ENCODE data around the gene NCEH1. TPM values are rescaled to one million over a fixed set of nuclear protein-coding genes. Genes with fewer than 3 reads are reported as not detected.
A peak's percentile ranks its signal among the peaks of the same experiment; 100 is the strongest.

Gene NCEH1
- polyA plus RNA-seq, 1 of the 3 experiments (the other 2 are of a cell fraction): 7.5 TPM

DNA sequence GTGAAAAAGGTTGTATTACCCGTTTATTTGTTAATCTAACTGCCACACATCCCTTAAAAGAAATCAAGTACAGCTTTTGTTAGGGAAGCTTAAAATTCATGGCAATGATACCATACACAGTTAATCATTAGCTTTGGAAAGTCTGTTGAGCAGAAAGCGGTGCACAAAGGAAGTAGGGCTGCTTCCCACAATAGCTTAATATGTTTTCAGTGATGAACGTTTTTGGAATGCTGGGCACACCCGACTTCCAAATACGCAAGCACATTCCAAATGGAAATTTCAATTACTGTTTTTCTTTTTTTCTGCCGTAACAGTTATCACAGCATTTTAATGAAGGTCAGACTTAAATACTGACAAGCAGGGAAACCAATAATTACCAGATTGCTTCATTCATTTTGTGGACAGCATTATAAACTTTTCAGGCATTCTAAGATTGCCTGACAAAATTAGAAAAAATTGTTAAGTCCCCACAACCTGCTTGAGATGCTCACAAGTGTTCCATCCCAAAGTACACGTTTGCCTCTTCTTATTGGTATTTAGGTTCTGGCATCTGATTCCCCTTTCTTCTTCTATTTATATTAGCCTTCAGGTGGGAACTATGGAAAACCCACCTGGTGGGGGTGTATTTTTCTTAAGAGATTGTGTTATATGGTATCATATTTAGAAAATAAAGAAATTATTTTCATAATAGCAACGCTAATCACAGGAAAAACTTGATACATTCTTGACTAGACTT lies 38.5 kb upstream of the NCEH1 start:
- H3K79me2 ChIP-seq (ENCODE audit: insufficient read depth): peaks cover 36% of the 10 kb centered on the region
- DNase-seq: no peak
- no peaks in the 10 kb centered on the region for H4K20me1 ChIP-seq (ENCODE audit: insufficient read depth)
- POLR2A ChIA-PET: no interaction called here
- H3K27ac ChIP-seq (ENCODE audit: low read depth in 2 of 2, low read length in 1 of 2): peak overlapping the region; percentile 78 to 96; a peak in 3 of 4 replicates
- peaks cover 22% of the 10 kb centered on the region for H3F3A ChIP-seq (replicated peaks; ENCODE audit: insufficient read depth)
- no peaks in the 10 kb centered on the region for H3K27me3 ChIP-seq (ENCODE audit: insufficient read depth)
- no peaks in the 10 kb centered on the region; a peak in 2 of 4 replicates for H3K4me1 ChIP-seq (ENCODE audit: control insufficient read depth in 1 of 2, insufficient read depth in 2 of 2, low read depth in 1 of 2, low read length in 1 of 2)
- 30% methylated on average over 8 of the region's 8 CpGs for WGBS (ENCODE audit: low lambda C conversion rate)
- H3K9me3 ChIP-seq: no peaks in the 10 kb centered on the region
- peak overlapping the region; percentile 95 for H3K9ac ChIP-seq
- peaks cover 3 to 5% of the 10 kb centered on the region in 2 experiments for H3K36me3 ChIP-seq (replicated peaks in 1 of 2; ENCODE audit: control insufficient read depth in 1 of 2, insufficient read depth in 2 of 2, low read length in 1 of 2)
- peak overlapping the region; percentile 81 for H3K4me2 ChIP-seq
- H3K4me3 ChIP-seq (ENCODE audit: low read depth in 2 of 2, low read length in 1 of 2): peak overlapping the region; percentile 92 to 98
- peak overlapping the region; percentile 75 for H2AFZ ChIP-seq (ENCODE audit: low read depth)
- CTCF ChIA-PET: interaction anchor here (0.6 to 1.7 kb wide), 8 partner anchors 9 to 342 kb away, joined by 3 to 6 read pairs (median 4); partner anchors contain the start of gene NCEH1
- H3K9me2 ChIP-seq: no peaks in the 10 kb centered on the region
- TF ChIP-seq GABPA (IDR thresholded peaks at IDR 0.05; ENCODE audit: low read depth) (no peak), YY1 (IDR thresholded peaks at IDR 0.05; ENCODE audit: low read depth) (no peak), MEF2A (IDR thresholded peaks at IDR 0.05; ENCODE audit: borderline replicate concordance, low read depth) (no peak), SIN3A (IDR thresholded peaks at IDR 0.05; ENCODE audit: borderline replicate concordance, low read depth, low read length) (no peak), TCF12 (IDR thresholded peaks at IDR 0.05) (peak; percentile 34; the same call in 1 of the 2 replicates), TAF1 (IDR thresholded peaks at IDR 0.05; ENCODE audit: borderline replicate concordance, low read depth, low read length) (no peak), FOXJ3 (CRISPR knock-in tag; IDR thresholded peaks at IDR 0.05) (no peak), FOSL2 (IDR thresholded peaks at IDR 0.05; ENCODE audit: borderline replicate concordance, low read depth) (peak; percentile 45; the same call in 1 of the 2 replicates), SMC3 (IDR thresholded peaks at IDR 0.05; ENCODE audit: low read depth, low read length) (no peak), GATA2 (CRISPR knock-in tag; IDR thresholded peaks at IDR 0.05) (no peak), CHD2 (IDR thresholded peaks at IDR 0.05; ENCODE audit: low read length, partially characterized antibody) (no peak), RXRA (IDR thresholded peaks at IDR 0.05; ENCODE audit: borderline replicate concordance, low read depth) (no peak), JUND (IDR thresholded peaks at IDR 0.05) (peak; percentile 6; the same call in 1 of the 2 replicates), RAD21 (IDR thresholded peaks at IDR 0.05; ENCODE audit: low read length) (no peak), ZBTB33 (IDR thresholded peaks at IDR 0.05; ENCODE audit: borderline replicate concordance, low read depth) (no peak), FOXM1 (IDR thresholded peaks at IDR 0.05; ENCODE audit: low read depth) (0 out of 2 replicates have a peak, but pooled peaks have one; percentile 31), POLR2AphosphoS5 (IDR thresholded peaks at IDR 0.05; ENCODE audit: low read depth, low read length) (0 out of 2 replicates have a peak, but pooled peaks have one; percentile 33), ELF1 (IDR thresholded peaks at IDR 0.05) (no peak), NFIC (IDR thresholded peaks at IDR 0.05; ENCODE audit: borderline replicate concordance) (no peak; the same call in 1 of the 2 replicates), RFX5 (IDR thresholded peaks at IDR 0.05; ENCODE audit: low read length) (no peak)
- TF ChIP-seq, protein P1, sequence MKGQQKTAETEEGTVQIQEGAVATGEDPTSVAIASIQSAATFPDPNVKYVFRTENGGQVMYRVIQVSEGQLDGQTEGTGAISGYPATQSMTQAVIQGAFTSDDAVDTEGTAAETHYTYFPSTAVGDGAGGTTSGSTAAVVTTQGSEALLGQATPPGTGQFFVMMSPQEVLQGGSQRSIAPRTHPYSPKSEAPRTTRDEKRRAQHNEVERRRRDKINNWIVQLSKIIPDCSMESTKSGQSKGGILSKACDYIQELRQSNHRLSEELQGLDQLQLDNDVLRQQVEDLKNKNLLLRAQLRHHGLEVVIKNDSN (IDR thresholded peaks at IDR 0.05; ENCODE audit: borderline replicate concordance, low read depth): no peak
- TF ChIP-seq, protein P2, sequence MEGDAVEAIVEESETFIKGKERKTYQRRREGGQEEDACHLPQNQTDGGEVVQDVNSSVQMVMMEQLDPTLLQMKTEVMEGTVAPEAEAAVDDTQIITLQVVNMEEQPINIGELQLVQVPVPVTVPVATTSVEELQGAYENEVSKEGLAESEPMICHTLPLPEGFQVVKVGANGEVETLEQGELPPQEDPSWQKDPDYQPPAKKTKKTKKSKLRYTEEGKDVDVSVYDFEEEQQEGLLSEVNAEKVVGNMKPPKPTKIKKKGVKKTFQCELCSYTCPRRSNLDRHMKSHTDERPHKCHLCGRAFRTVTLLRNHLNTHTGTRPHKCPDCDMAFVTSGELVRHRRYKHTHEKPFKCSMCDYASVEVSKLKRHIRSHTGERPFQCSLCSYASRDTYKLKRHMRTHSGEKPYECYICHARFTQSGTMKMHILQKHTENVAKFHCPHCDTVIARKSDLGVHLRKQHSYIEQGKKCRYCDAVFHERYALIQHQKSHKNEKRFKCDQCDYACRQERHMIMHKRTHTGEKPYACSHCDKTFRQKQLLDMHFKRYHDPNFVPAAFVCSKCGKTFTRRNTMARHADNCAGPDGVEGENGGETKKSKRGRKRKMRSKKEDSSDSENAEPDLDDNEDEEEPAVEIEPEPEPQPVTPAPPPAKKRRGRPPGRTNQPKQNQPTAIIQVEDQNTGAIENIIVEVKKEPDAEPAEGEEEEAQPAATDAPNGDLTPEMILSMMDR (IDR thresholded peaks at IDR 0.05): no peak
